ENCODE results near the gene ASRGL1. TPM values are rescaled to one million over a fixed set of nuclear protein-coding genes. Genes with fewer than 3 reads are reported as not detected.

The ASRGL1 gene
- total RNA-seq, 2 donors from 2014 or later: 27.6 to 93.0 TPM

GRCh38 chr11:62423012-62423411 lies 85.8 kb downstream of the ASRGL1 start:
- no peak for DNase-seq (ENCODE audit: low spot score)
- Histone ChIP-seq H3K27ac (no peak overlapping the region), H3K27me3 (replicated peaks; ENCODE audit: insufficient read depth) (no peaks in the 10 kb centered on the region), H3K9me3 (no peaks in the 10 kb centered on the region), H3K4me1 (replicated peaks) (no peaks in the 10 kb centered on the region), H3K36me3 (no peaks in the 10 kb centered on the region), H3K4me3 (no peak overlapping the region)
- intact Hi-C loops (cut with DNase I): loop anchor here (5.0 kb wide), 1 partner anchor 139 kb away; no protein-coding TSS in a partner anchor
- no peak for TF ChIP-seq CTCF (IDR thresholded peaks at IDR 0.05)
- no peak for TF ChIP-seq POLR2A (IDR thresholded peaks at IDR 0.05)
- no peak for TF ChIP-seq POLR2AphosphoS5 (IDR thresholded peaks at IDR 0.05)
- WGBS: 75% methylated on average over 4 of the region's 4 CpGs

DNA sequence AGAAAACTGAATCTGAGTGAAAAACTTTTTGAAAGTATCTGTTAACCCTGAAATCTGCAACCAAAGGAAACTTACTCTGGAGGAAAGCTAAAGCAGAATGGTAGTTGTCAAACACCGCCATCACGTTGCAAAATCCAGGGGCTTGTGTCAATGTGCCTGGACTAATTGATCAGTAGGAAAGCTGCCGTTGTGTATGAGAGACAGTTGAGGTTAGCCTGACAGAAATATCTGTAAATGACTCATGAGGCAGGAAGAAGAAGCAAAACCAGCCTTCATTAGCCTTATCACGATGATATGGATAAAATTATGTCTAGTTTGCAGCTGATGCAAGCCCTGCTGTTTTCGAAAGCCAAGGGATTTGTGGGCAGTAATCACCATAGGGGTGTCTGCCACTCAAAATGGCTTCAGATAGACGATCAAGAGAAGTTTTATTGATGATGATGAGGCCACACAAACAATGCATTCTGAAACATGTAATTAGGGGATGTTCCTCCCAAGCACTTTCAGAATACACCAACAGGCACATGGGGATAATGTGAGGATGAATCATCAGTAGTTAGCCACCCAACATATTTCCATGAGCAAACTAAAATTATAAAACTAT lies 90.5 kb downstream of the ASRGL1 start:
- no peak overlapping the region for H3K27ac ChIP-seq
- no peak for DNase-seq (ENCODE audit: low spot score)
- no peaks in the 10 kb centered on the region for H3K4me1 ChIP-seq (replicated peaks)
- no peaks in the 10 kb centered on the region for H3K9me3 ChIP-seq
- H3K27me3 ChIP-seq (replicated peaks; ENCODE audit: insufficient read depth): no peaks in the 10 kb centered on the region
- H3K4me3 ChIP-seq: no peak overlapping the region
- H3K36me3 ChIP-seq: no peaks in the 10 kb centered on the region
- intact Hi-C loops (cut with DNase I): no loop called here
- TF ChIP-seq CTCF (IDR thresholded peaks at IDR 0.05) (no peak), POLR2A (IDR thresholded peaks at IDR 0.05) (no peak), POLR2AphosphoS5 (IDR thresholded peaks at IDR 0.05) (no peak)
- WGBS: 74% methylated on average over 6 of the region's 6 CpGs

DNA sequence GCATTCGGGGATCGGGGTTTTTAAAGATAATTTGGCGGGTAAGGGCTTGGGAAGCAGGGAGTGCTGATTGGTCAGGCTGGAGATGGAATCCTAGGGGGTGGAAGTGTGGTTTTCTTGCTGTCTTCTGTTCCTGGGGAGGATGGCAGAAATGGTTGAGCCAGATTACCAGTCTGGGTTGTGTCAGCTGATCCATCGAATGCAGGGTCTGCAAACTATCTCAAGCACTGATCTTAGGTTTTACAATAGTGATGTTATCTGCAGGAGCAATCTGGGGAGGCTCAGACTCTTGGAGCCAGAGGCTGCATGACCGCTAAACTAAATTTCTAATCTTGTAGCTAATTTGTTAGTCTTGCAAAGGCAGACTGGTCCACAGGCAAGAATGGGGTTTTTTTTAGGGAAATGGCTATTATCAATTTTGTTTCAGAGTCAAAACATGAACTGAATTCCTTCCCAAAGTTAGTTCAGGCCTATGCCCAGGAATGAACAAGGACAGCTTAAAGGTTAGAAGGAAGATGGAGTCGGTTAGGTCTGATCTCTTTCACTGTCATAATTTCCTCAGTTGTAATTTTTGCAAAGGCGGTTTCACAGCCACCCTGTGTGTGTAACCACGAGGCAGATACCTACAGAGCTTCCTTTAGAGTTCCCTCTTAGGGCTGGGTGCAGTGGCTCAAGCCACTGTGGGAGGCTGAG lies 91.8 kb downstream of the ASRGL1 start:
- H3K4me1 ChIP-seq (replicated peaks): peaks cover 6% of the 10 kb centered on the region

DNA sequence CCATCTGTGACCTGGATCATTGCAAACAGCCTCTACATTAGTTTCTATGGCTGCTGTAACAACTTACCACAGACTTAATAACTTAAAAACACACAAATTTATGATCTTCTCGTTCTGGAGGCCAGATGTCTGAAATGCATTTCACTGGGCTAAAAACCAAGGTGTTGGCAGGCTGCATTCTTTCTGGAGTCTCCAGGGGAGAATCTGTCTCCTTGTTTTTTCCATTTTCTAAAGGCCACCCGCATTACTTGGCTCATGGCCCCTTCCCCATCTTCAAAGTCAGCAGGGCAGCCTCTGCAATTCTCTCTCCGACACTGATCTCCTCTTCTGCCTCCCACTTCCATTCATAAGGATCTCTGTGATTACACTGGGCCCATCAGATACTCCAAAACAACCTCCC lies 93.2 kb downstream of the ASRGL1 start:
- TF ChIP-seq CTCF (IDR thresholded peaks at IDR 0.05) (no peak), POLR2AphosphoS5 (IDR thresholded peaks at IDR 0.05) (no peak), POLR2A (IDR thresholded peaks at IDR 0.05) (no peak)
- Histone ChIP-seq H3K4me1 (replicated peaks) (peaks cover 6% of the 10 kb centered on the region), H3K36me3 (no peaks in the 10 kb centered on the region), H3K27me3 (replicated peaks; ENCODE audit: insufficient read depth) (no peaks in the 10 kb centered on the region), H3K27ac (no peak overlapping the region), H3K4me3 (no peak overlapping the region), H3K9me3 (no peaks in the 10 kb centered on the region)
- DNase-seq (ENCODE audit: low spot score): no peak
- 61% methylated on average over 3 of the region's 3 CpGs for WGBS
- intact Hi-C loops (cut with DNase I): loop anchor here (5.0 kb wide), 1 partner anchor 33 kb away; no protein-coding TSS in a partner anchor

More for the DNA sequence above, 91.8 kb downstream of the ASRGL1 start:
- Histone ChIP-seq H3K36me3 (no peaks in the 10 kb centered on the region), H3K27ac (no peak overlapping the region), H3K4me3 (no peak overlapping the region), H3K9me3 (no peaks in the 10 kb centered on the region), H3K27me3 (replicated peaks; ENCODE audit: insufficient read depth) (no peaks in the 10 kb centered on the region)
- WGBS: 77% methylated on average over 8 of the region's 8 CpGs
- no peak for DNase-seq (ENCODE audit: low spot score)
- intact Hi-C loops (cut with DNase I): no loop called here
- TF ChIP-seq POLR2AphosphoS5 (IDR thresholded peaks at IDR 0.05) (no peak), CTCF (IDR thresholded peaks at IDR 0.05) (no peak), POLR2A (IDR thresholded peaks at IDR 0.05) (no peak)
